SK-N-MC (cell line): ENCODE data around the gene GJC2.

ENCODE experiments used
- EZH2 ChIP-seq: fragments of 200-600 bp; sonication (generic); IDR thresholded peaks from one replicate; pipeline ENCODE4 v1.6.1; 2017; ENCODE audit warnings: antibody characterized with exemption
- FOXP2 ChIP-seq: optimal IDR thresholded peaks from 2 replicates; pipeline ENCODE3; 2011; ENCODE audit warnings: mild to moderate bottlenecking, moderate library complexity; ENCODE audit not compliant: insufficient read depth; ENCODE audit errors: extremely low read length, control extremely low read depth
- POLR2AphosphoS5 ChIP-seq: IDR thresholded peaks from 2 replicates; pipeline ENCODE4 v1.6.1; 2012; ENCODE audit warnings: mild to moderate bottlenecking, low read depth, low read length, borderline replicate concordance

DNA sequence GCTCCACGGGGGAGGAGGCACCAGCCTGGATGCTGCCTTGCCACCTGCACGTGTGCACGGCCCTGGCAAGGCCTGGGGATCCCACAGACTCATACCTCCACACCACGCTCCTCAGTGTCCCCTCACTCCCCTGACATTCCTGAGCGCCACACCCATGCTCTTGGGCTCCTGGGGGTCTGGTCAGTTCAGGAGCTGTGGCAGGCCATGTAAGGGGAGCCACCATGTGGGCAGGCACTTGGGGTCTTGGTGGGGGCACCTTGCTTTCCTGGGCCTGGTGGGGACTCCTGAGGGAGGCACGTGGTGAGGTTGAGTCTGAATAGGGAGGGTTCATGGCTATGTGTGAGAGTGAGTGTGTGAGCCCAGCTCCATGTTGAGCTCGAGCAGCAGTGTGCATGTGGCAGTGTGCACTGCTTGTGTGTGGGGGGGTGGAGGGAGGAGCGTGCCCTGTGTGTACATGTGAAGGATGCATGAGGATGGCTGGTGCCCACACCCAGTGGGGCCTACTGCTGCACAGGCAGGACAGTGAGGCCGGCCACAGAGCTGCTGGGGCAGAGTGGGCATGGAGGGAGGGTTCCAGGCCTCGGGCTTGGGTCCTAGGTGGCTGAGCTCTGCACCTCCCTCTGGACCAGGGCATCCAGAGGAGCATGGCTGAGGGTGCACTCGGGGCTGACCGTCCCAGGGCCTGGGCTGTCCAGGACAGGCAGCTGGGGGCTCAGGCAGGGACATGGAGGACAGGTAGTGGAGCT, 1.6 kb downstream of the GJC2 start:
- no peak for TF ChIP-seq POLR2AphosphoS5
- no peak for TF ChIP-seq EZH2
- no peak for TF ChIP-seq FOXP2
